WTC11 (cell line): ENCODE results near the gene TMEM235. TPM values are rescaled to one million over a fixed set of nuclear protein-coding genes. Genes with fewer than 3 reads are reported as not detected.

Experiments used
- ATAC-seq: fragments of 200-7000 bp; cut with Tn5 transposase; 2 replicates; pipeline ENCODE4 v1.10.0; 2021; ENCODE audit warnings: mild to moderate bottlenecking, moderate library complexity
- CTCF ChIA-PET: fragments of 300-600 bp; sonication (Branson Sonifier 250); formaldehyde crosslinking; loops from one replicate; lab custom pipeline; 2021; ENCODE audit warnings: antibody characterized with exemption; lab: Charles Lee
- POLR2A ChIA-PET: fragments of 350-600 bp; sonication (Branson Sonifier 250); formaldehyde crosslinking; loops from one replicate; lab custom pipeline; 2021; ENCODE audit warnings: antibody characterized with exemption; lab: Charles Lee
- DNase-seq: peaks from one replicate; pipeline ENCODE4 v3.0.0; 2021; ENCODE audit warnings: low spot score
- H3K27ac Mint-ChIP-seq: 2 replicates; pipeline ENCODE4 v1.8.0; 2021; ENCODE audit warnings: mixed read lengths
- H3K27me3 Mint-ChIP-seq: 2 replicates; pipeline ENCODE4 v1.8.0; 2021; ENCODE audit warnings: low read depth, mild to moderate bottlenecking, moderate library complexity, mixed read lengths
- H3K36me3 Mint-ChIP-seq: 2 replicates; pipeline ENCODE4 v1.8.0; 2021; ENCODE audit warnings: mixed read lengths
- H3K4me1 Mint-ChIP-seq: 2 replicates; pipeline ENCODE4 v1.8.0; 2022; ENCODE audit warnings: mixed read lengths
- H3K4me3 Mint-ChIP-seq: 2 replicates; pipeline ENCODE4 v1.8.0; 2021; ENCODE audit warnings: mild to moderate bottlenecking, moderate library complexity, mixed read lengths
- H3K9me3 Mint-ChIP-seq: 2 replicates; pipeline ENCODE4 v1.8.0; 2021; ENCODE audit warnings: mixed read lengths
- AR ChIP-seq: fragments of 250-450 bp; sonication (Bioruptor Pico); IDR thresholded peaks from 2 replicates; pipeline ENCODE4 v1.9.0; 2021; ENCODE audit warnings: mild to moderate bottlenecking
- CREB1 ChIP-seq: sonication (generic); formaldehyde crosslinking; IDR thresholded peaks from 2 replicates; pipeline ENCODE4 v1.8.0; 2023; ENCODE audit warnings: mild to moderate bottlenecking, missing genetic modification reagents
- E2F4 ChIP-seq: sonication (generic); formaldehyde crosslinking; IDR thresholded peaks from 2 replicates; pipeline ENCODE4 v1.8.1; 2022; ENCODE audit warnings: low read depth, mild to moderate bottlenecking, moderate library complexity, missing genetic modification reagents, borderline replicate concordance
- FOXJ3 ChIP-seq: sonication (generic); formaldehyde crosslinking; IDR thresholded peaks from 2 replicates; pipeline ENCODE4 v1.9.0; 2021; ENCODE audit warnings: missing genetic modification reagents, mild to moderate bottlenecking, borderline replicate concordance
- GRHL2 ChIP-seq: fragments of 250-450 bp; sonication (Bioruptor Pico); IDR thresholded peaks from 2 replicates; pipeline ENCODE4 v1.8.0; 2022; ENCODE audit warnings: mild to moderate bottlenecking, moderate library complexity; ENCODE audit not compliant: insufficient replicate concordance, severe bottlenecking
- OVOL2 ChIP-seq: fragments of 250-450 bp; sonication (Bioruptor Pico); IDR thresholded peaks from 2 replicates; pipeline ENCODE4 v1.9.0; 2021; ENCODE audit warnings: mild to moderate bottlenecking, borderline replicate concordance
- PRRX2 ChIP-seq: fragments of 250-450 bp; sonication (Bioruptor Pico); IDR thresholded peaks from 2 replicates; pipeline ENCODE4 v1.8.0; 2021; ENCODE audit warnings: mild to moderate bottlenecking
- ZNF532 ChIP-seq: fragments of 250-450 bp; sonication (Bioruptor Pico); IDR thresholded peaks from 2 replicates; pipeline ENCODE4 v1.9.0; 2021; ENCODE audit warnings: mild to moderate bottlenecking, borderline replicate concordance
- ZSCAN18 ChIP-seq: fragments of 250-450 bp; sonication (Bioruptor Pico); IDR thresholded peaks from 2 replicates; pipeline ENCODE4 v2.1.2; 2022; ENCODE audit warnings: mild to moderate bottlenecking, moderate library complexity
- total RNA-seq: library from RNA; stranded (reverse); gene quantifications from 3 replicates; pipeline ENCODE4 v1.2.3, GENCODE V29; 2021

The TMEM235 gene
- total RNA-seq, 1 experiment from 2014 or later, result 0.24 TPM

GRCh38 chr17:78271419-78272170, 40.2 kb downstream of the TMEM235 start:
- Mint-ChIP-seq H3K4me1 (peaks cover 54% of the 10 kb centered on the region), H3K27me3 (peaks cover 2% of the 10 kb centered on the region; the same call in 1 of the 2 replicates), H3K4me3 (no peak overlapping the region), H3K27ac (no peak overlapping the region), H3K9me3 (no peaks in the 10 kb centered on the region), H3K36me3 (no peaks in the 10 kb centered on the region)
- ChIA-PET CTCF (interaction anchor here (1.0 to 2.4 kb wide), 3 partner anchors 17 to 55 kb away, joined by 3 to 10 read pairs (median 6); no protein-coding TSS in a partner anchor), POLR2A (interaction anchor here (1.0 kb wide), 1 partner anchor 10 kb away, joined by 3 read pairs; no protein-coding TSS in a partner anchor)
- DNase-seq (no peak), ATAC-seq (no peak)
- no peak for TF ChIP-seq OVOL2

- TF ChIP-seq GRHL2 (CRISPR knock-in tag) (peak; percentile 13), AR (CRISPR knock-in tag) (0 out of 2 replicates have a peak, but pooled peaks have one; percentile 48), ZNF532 (0 out of 2 replicates have a peak, but pooled peaks have one; percentile 25), E2F4 (CRISPR knock-in tag) (no peak), CREB1 (no peak), FOXJ3 (CRISPR knock-in tag) (no peak), PRRX2 (CRISPR knock-in tag) (0 out of 2 replicates have a peak, but pooled peaks have one; percentile 44), ZSCAN18 (0 out of 2 replicates have a peak, but pooled peaks have one; percentile 42)
- POLR2A ChIA-PET, result interaction anchor here (0.9 to 1.0 kb wide), 2 partner anchors 9 to 18 kb away, joined by 3 read pairs; no protein-coding TSS in a partner anchor
- H3K4me3 Mint-ChIP-seq, result no peak overlapping the region
These were observed 40.9 kb downstream of the TMEM235 start for GRCh38 chr17:78272181-78272913.

More at GRCh38 chr17:78272181-78272913, 40.9 kb downstream of the TMEM235 start:
- Mint-ChIP-seq H3K27ac (peak overlapping the region; percentile 53), H3K4me1 (peaks cover 48% of the 10 kb centered on the region), H3K27me3 (peaks cover 2% of the 10 kb centered on the region; the same call in 1 of the 2 replicates), H3K36me3 (no peaks in the 10 kb centered on the region), H3K9me3 (no peaks in the 10 kb centered on the region)
- ATAC-seq (peak; percentile 62), DNase-seq (peak; percentile 67)
- CTCF ChIA-PET, result interaction anchor here (1.8 to 3.2 kb wide), 3 partner anchors 16 to 22 kb away, joined by 6 to 12 read pairs (median 10); no protein-coding TSS in a partner anchor
